OCI-LY7 (cell line): ENCODE data around the gene PEX11G.

Experiments
- EZH2phosphoT487 ChIP-seq: fragments of 200-600 bp; sonication (generic); IDR thresholded peaks from 2 replicates; pipeline ENCODE4 v1.6.1; 2018; ENCODE audit warnings: low read depth, borderline replicate concordance, mild to moderate bottlenecking, mixed run types, antibody characterized with exemption, low read length, moderate library complexity, mixed read lengths
- TF ChIP-seq, protein P1 (sequence below): fragments of 200-600 bp; sonication (generic); conservative IDR thresholded peaks from 2 replicates; pipeline ENCODE4 v1.5.1; 2014; ENCODE audit warnings: mild to moderate bottlenecking, antibody characterized with exemption, low read length, moderate library complexity, mixed read lengths

DNA sequence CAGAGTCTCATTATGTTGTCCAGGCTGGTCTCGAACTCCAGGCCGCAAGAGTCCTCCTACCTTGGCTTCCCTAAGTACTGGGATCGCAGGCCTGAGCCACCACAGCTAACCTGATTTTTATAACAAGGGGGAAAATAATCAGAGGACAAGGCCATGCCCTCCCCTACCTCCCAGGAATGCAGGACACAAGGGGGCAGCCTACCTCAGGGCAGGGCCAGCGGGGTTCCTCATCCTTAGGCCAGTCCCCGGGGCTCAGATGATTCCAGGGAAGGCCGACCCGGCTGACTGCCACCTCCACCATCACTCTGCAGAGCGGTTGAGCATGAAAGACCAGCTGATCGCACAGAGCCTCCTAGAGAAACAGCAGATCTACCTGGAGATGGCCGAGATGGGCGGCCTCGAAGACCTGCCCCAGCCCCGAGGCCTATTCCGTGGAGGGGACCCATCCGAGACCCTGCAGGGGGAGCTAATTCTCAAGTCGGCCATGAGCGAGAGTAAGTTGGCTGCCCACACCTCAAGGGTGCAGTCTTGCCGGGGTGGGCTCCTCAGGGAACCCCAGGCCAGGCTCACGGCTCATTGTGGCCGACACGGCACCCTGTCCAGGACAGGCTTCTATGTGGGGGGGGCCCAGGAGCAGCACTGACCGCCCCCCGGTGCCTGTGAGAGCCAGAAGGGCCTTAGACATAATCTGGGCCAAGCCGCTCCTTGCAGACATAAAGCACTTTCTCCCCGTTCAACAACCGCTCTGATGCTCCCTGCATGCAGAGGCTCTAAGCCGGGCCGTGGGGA is 26.8 kb downstream of the PEX11G start:
- no peak for TF ChIP-seq EZH2phosphoT487
- TF ChIP-seq, protein P1, sequence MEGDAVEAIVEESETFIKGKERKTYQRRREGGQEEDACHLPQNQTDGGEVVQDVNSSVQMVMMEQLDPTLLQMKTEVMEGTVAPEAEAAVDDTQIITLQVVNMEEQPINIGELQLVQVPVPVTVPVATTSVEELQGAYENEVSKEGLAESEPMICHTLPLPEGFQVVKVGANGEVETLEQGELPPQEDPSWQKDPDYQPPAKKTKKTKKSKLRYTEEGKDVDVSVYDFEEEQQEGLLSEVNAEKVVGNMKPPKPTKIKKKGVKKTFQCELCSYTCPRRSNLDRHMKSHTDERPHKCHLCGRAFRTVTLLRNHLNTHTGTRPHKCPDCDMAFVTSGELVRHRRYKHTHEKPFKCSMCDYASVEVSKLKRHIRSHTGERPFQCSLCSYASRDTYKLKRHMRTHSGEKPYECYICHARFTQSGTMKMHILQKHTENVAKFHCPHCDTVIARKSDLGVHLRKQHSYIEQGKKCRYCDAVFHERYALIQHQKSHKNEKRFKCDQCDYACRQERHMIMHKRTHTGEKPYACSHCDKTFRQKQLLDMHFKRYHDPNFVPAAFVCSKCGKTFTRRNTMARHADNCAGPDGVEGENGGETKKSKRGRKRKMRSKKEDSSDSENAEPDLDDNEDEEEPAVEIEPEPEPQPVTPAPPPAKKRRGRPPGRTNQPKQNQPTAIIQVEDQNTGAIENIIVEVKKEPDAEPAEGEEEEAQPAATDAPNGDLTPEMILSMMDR: no peak
